HCT116 (cell line): ENCODE data around the gene EPHA1. TPM values are rescaled to one million over a fixed set of nuclear protein-coding genes. Genes with fewer than 3 reads are reported as not detected.
"Not testable (repeated sequence)": the region's sequence is repeated elsewhere in the genome, so short reads cannot be mapped to it uniquely, and the experiment has no call there.

ENCODE experiments used
- ATAC-seq: fragments of 200-7000 bp; cut with Tn5 transposase; 2 replicates; pipeline ENCODE4 v1.9.1; 2020; ENCODE audit warnings: mild to moderate bottlenecking, moderate library complexity
- BruUV-seq: library from RNA; stranded (reverse); fragments of 400-500 nt; replicated peaks from 2 replicates; lab custom pipeline; 2021; lab: Mats Ljungman, UMichigan
- CTCF ChIA-PET: fragments of 300-600 bp; sonication (Branson Sonifier 250); formaldehyde crosslinking; loops from one replicate; lab custom pipeline; 2021; ENCODE audit warnings: antibody characterized with exemption; lab: Charles Lee
- POLR2A ChIA-PET: fragments of 300-600, 350-600 bp; sonication (Branson Sonifier 250); formaldehyde crosslinking; loops from one replicate; lab custom pipeline; 2021; ENCODE audit warnings: antibody characterized with exemption; lab: Charles Lee
- RAD21 ChIA-PET, 2 experiments: fragments of 300-600 bp; sonication (Branson Sonifier 250); formaldehyde crosslinking; loops; one replicate each; lab custom pipeline; 2023; ENCODE audit warnings: low total read pairs in 2 of 2; ENCODE audit not compliant: uncharacterized antibody in 2 of 2, unreplicated experiment in 2 of 2, low non-redundant PET in 1 of 2; lab: Charles Lee
- DNase-seq: peaks from one replicate; pipeline ENCODE4 v3.0.0-alpha.2; 2010; ENCODE audit warnings: low read depth, low spot score
- H2AFZ ChIP-seq: fragments of 200-600 bp; shearing (Covaris generic), sonication (generic); 2 replicates; pipeline ENCODE4 v1.6.1; 2017; ENCODE audit warnings: low read depth, mixed run types, mixed read lengths, antibody characterized with exemption, low read length; ENCODE audit not compliant: poor library complexity, severe bottlenecking
- H3K27ac ChIP-seq: 2 replicates; pipeline ENCODE4 v1.5.1; 2012; ENCODE audit warnings: low read depth, low read length
- H3K27me3 ChIP-seq: fragments of 200-600 bp; sonication (generic); 2 replicates; pipeline ENCODE4 v1.6.1; 2016; ENCODE audit warnings: mixed run types, low read length, mixed read lengths; ENCODE audit not compliant: insufficient read depth
- H3K36me3 ChIP-seq, 2 experiments: fragments of 200-500 bp in 1 of 2; fragments of 200-600 bp in 1 of 2; sonication (Bioruptor generic) in 1 of 2; sonication (generic) in 1 of 2; 2 replicates each; pipeline versions ENCODE4 v1.5.1 to v1.6.1; 2014 to 2016; ENCODE audit warnings: low read length in 2 of 2, inconsistent platforms in 1 of 2, mixed read lengths in 1 of 2, mixed run types in 1 of 2; ENCODE audit not compliant: insufficient read depth in 2 of 2, control insufficient read depth in 1 of 2
- H3K4me1 ChIP-seq, 2 experiments: fragments of 200-600 bp in 1 of 2; sonication (generic) in 1 of 2; 2 replicates each; pipeline versions ENCODE4 v1.5.1 to v1.6.1; 2012 to 2017; ENCODE audit warnings: low read length in 2 of 2, inconsistent platforms in 1 of 2, mild to moderate bottlenecking in 1 of 2, mixed read lengths in 1 of 2, mixed run types in 1 of 2, moderate library complexity in 1 of 2; ENCODE audit not compliant: insufficient read depth in 2 of 2, control insufficient read depth in 1 of 2
- H3K4me2 ChIP-seq: fragments of 200-600 bp; sonication (generic); 2 replicates; pipeline ENCODE4 v1.6.1; 2017; ENCODE audit warnings: mixed run types, low read length, mixed read lengths
- H3K4me3 ChIP-seq, 2 experiments: fragments of 200-600 bp in 1 of 2; sonication (generic) in 1 of 2; replicated peaks in 1 of 2; 2 replicates each; pipeline ENCODE4 v1.5.1; 2011 to 2016; ENCODE audit warnings: low read length in 2 of 2, control low read depth in 1 of 2, low read depth in 1 of 2, mild to moderate bottlenecking in 1 of 2, mixed read lengths in 1 of 2, mixed run types in 1 of 2
- H3K79me2 ChIP-seq: fragments of 200-600 bp; sonication (generic); 2 replicates; pipeline ENCODE4 v1.6.1; 2017; ENCODE audit warnings: mild to moderate bottlenecking, mixed run types, low read length, moderate library complexity, mixed read lengths; ENCODE audit not compliant: insufficient read depth
- H3K9ac ChIP-seq: fragments of 200-600 bp; sonication (generic); 2 replicates; pipeline ENCODE4 v1.6.1; 2016; ENCODE audit warnings: low read length, mixed read lengths
- H3K9me2 ChIP-seq: fragments of 200-600 bp; sonication (generic), shearing (Covaris generic); 2 replicates; pipeline ENCODE4 v1.6.1; 2017; ENCODE audit warnings: mixed run types, mild to moderate bottlenecking, moderate library complexity; ENCODE audit not compliant: insufficient read depth
- H3K9me3 ChIP-seq, 2 experiments: fragments of 200-500 bp in 1 of 2; fragments of 200-600 bp in 1 of 2; sonication (Bioruptor generic) in 1 of 2; sonication (generic) in 1 of 2; 2 replicates each; pipeline ENCODE4 v1.6.1; 2014 to 2017; ENCODE audit warnings: low read length in 2 of 2, mixed read lengths in 2 of 2, inconsistent platforms in 1 of 2, low read depth in 1 of 2, mild to moderate bottlenecking in 1 of 2, mixed run types in 1 of 2, moderate library complexity in 1 of 2; ENCODE audit not compliant: control insufficient read depth in 1 of 2, insufficient read depth in 1 of 2
- H4K20me1 ChIP-seq: fragments of 200-600 bp; sonication (generic), shearing (Covaris generic); 2 replicates; pipeline ENCODE4 v1.6.1; 2017; ENCODE audit warnings: mixed run types, mild to moderate bottlenecking, moderate library complexity; ENCODE audit not compliant: insufficient read depth
- CBX3 ChIP-seq: IDR thresholded peaks from 2 replicates; pipeline ENCODE4 v1.6.1; 2012; ENCODE audit warnings: low read depth
- EGR1 ChIP-seq: IDR thresholded peaks from 2 replicates; pipeline ENCODE4 v1.6.1; 2012; ENCODE audit warnings: low read depth
- ELF1 ChIP-seq: IDR thresholded peaks from 2 replicates; pipeline ENCODE4 v1.6.1; 2012; ENCODE audit warnings: low read depth, borderline replicate concordance
- EZH2 ChIP-seq: fragments of 200-600 bp; sonication (generic); IDR thresholded peaks from 2 replicates; pipeline ENCODE4 v1.6.1; 2017; ENCODE audit warnings: antibody characterized with exemption, mixed run types
- FOSL1 ChIP-seq: IDR thresholded peaks from 2 replicates; pipeline ENCODE4 v1.6.1; 2012; ENCODE audit warnings: low read depth
- JUND ChIP-seq: IDR thresholded peaks from 2 replicates; pipeline ENCODE4 v1.6.1; 2012
- POLR2A ChIP-seq: IDR thresholded peaks from 2 replicates; pipeline ENCODE4 v1.7.0; 2011; ENCODE audit warnings: borderline replicate concordance; ENCODE audit not compliant: insufficient read depth, insufficient read length; ENCODE audit errors: extremely low read depth
- SIN3A ChIP-seq: IDR thresholded peaks from 2 replicates; pipeline ENCODE4 v1.6.1; 2012; ENCODE audit warnings: low read depth
- SP1 ChIP-seq: IDR thresholded peaks from 2 replicates; pipeline ENCODE4 v1.6.1; 2012; ENCODE audit warnings: low read depth
- SRF ChIP-seq: IDR thresholded peaks from 2 replicates; pipeline ENCODE4 v1.6.1; 2012; ENCODE audit warnings: low read depth
- ZFX ChIP-seq: fragments of 450-650 bp; IDR thresholded peaks from 2 replicates; pipeline ENCODE4 v1.6.1; 2017
- ZNF274 ChIP-seq: fragments of 200-500 bp; sonication (Bioruptor generic); IDR thresholded peaks from 2 replicates; pipeline ENCODE4 v1.6.1; 2014; ENCODE audit warnings: mild to moderate bottlenecking, low read depth, low read length, inconsistent platforms
- intact Hi-C: fragments of 100-400 bp; cut with micrococcal nuclease; formaldehyde crosslinking; loops from 2 replicates; pipeline ENCODE4 v1.10.0; 2022
- total RNA-seq: library from RNA; stranded (reverse); gene quantifications from one replicate; pipeline ENCODE4 v1.2.1, GENCODE V29; 2021; ENCODE audit not compliant: unreplicated experiment
- TF ChIP-seq, protein P1 (sequence below): IDR thresholded peaks from 2 replicates; pipeline ENCODE4 v1.6.1; 2012
- TF ChIP-seq, protein P2 (sequence below): IDR thresholded peaks from 2 replicates; pipeline ENCODE4 v1.6.1; 2011; ENCODE audit warnings: mild to moderate bottlenecking, low read length, moderate library complexity; ENCODE audit not compliant: insufficient replicate concordance; ENCODE audit errors: extremely low read depth

Gene EPHA1
- total RNA-seq, 1 experiment from 2014 or later = 29.9 TPM

DNA sequence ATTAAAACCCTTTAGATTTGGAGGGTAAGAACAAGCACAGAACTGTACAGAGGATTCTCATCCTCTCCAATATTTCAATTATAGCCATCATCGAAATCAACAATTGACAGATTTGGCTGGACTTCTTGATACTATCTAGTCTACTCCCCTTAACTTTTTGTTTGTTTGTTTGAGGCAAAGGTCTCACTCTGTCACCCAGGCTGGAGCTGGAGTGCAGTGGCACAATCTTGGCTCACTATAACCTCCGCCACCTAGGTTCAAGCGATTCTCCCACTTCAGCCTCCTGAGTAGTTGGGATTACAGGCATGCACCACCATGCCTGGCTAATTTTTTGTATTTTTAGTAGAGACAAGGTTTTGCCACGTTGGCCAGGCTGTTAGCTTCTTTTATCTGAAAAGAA, 6.4 kb downstream of the EPHA1 start:
- H3K4me2 ChIP-seq, H3K27me3 ChIP-seq, POLR2A ChIA-PET, H3K79me2 ChIP-seq, RAD21 ChIA-PET, H3K9ac ChIP-seq, H2AFZ ChIP-seq, H3K9me3 ChIP-seq, H3K36me3 ChIP-seq, ATAC-seq, H3K27ac ChIP-seq, H3K4me1 ChIP-seq, DNase-seq, CTCF ChIA-PET, intact Hi-C loops, BruUV-seq, H4K20me1 ChIP-seq, H3K9me2 ChIP-seq, H3K4me3 ChIP-seq: not testable (repeated sequence)

DNA sequence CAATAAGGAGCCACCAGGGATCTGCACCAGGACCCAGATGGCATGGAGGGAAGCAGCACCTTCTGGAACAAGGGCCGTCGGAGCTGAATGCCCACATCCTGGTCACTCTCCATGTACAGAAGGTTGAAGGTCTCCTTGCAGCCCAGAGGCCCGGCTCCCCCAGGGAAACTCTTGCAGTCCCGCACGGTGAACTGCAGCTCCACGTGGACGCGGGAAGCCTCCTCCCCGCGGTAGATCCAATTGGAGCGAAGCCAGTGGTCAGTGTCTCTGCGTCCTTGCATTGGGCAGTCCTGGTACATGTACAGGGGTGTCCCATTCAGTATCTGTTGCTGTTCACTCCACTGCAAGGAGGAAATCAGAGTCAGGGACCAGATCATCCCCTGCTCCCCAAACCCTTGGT, 7.4 kb downstream of the EPHA1 start:
- DNase-seq (no peak), ATAC-seq (no peak)
- no TSS peak for BruUV-seq
- ChIA-PET RAD21 (no interaction called here), CTCF (no interaction called here), POLR2A (no interaction called here)
- H4K20me1 ChIP-seq = no peaks in the 10 kb centered on the region
- no peak overlapping the region for H3K4me3 ChIP-seq
- no peaks in the 10 kb centered on the region for H3K4me1 ChIP-seq
- H2AFZ ChIP-seq = no peak overlapping the region
- no peaks in the 10 kb centered on the region for H3K9me3 ChIP-seq
- TF ChIP-seq ZNF274 (no peak), POLR2A (no peak)
- TF ChIP-seq, protein P1, sequence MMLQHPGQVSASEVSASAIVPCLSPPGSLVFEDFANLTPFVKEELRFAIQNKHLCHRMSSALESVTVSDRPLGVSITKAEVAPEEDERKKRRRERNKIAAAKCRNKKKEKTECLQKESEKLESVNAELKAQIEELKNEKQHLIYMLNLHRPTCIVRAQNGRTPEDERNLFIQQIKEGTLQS = no peak
- H3K9me2 ChIP-seq = no peaks in the 10 kb centered on the region
- H3K27me3 ChIP-seq = no peaks in the 10 kb centered on the region
- H3K27ac ChIP-seq = no peak overlapping the region
- intact Hi-C loops = no loop called here
- no peak overlapping the region for H3K4me2 ChIP-seq
- H3K9ac ChIP-seq = no peak overlapping the region
- H3K36me3 ChIP-seq = peaks cover 0 to 3% of the 10 kb centered on the region in 2 experiments; a peak in 2 of 4 replicates
- no peaks in the 10 kb centered on the region for H3K79me2 ChIP-seq

DNA sequence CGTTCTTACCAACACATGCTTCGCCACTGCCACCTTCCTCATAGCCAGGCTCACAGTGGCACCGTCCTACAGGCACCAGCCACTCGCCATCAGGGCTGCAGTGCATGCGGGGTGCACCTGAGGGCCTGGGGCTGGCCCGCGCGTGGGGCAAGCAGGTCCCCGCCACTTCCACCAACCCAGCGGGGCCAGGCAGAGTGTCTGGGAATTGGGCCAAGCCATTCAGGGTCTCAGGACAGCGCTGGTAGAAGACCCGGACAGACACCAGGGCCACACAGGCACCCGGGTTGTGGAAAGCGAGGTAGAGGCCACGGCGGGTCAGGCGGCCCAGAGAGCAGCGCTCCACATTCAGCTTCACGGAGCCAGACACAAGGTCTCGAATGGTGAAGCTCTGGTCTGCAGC, 9.0 kb downstream of the EPHA1 start:
- RAD21 ChIA-PET = no interaction called here
- no peak overlapping the region for H2AFZ ChIP-seq
- H3K79me2 ChIP-seq = no peaks in the 10 kb centered on the region
- intact Hi-C loops = no loop called here
- H3K4me1 ChIP-seq = no peaks in the 10 kb centered on the region
- H3K27me3 ChIP-seq = no peaks in the 10 kb centered on the region
- DNase-seq = no peak
- no peak for ATAC-seq
- no peak overlapping the region for H3K4me3 ChIP-seq
- CTCF ChIA-PET = no interaction called here
- H3K9me3 ChIP-seq = no peaks in the 10 kb centered on the region
- H3K4me2 ChIP-seq = no peak overlapping the region
- POLR2A ChIA-PET = no interaction called here
- no TSS peak for BruUV-seq
- no peak overlapping the region for H3K27ac ChIP-seq
- H3K9me2 ChIP-seq = no peaks in the 10 kb centered on the region
- no peak overlapping the region for H3K9ac ChIP-seq
- H4K20me1 ChIP-seq = no peaks in the 10 kb centered on the region
- H3K36me3 ChIP-seq = peaks cover 0 to 3% of the 10 kb centered on the region in 2 experiments; a peak in 2 of 4 replicates
- TF ChIP-seq FOSL1 (no peak), EGR1 (no peak), POLR2A (no peak), ZFX (no peak), SIN3A (no peak), ELF1 (no peak), EZH2 (no peak), CBX3 (no peak), SRF (no peak), SP1 (no peak), JUND (no peak)
- TF ChIP-seq, protein P1 = no peak
- TF ChIP-seq, protein P2, sequence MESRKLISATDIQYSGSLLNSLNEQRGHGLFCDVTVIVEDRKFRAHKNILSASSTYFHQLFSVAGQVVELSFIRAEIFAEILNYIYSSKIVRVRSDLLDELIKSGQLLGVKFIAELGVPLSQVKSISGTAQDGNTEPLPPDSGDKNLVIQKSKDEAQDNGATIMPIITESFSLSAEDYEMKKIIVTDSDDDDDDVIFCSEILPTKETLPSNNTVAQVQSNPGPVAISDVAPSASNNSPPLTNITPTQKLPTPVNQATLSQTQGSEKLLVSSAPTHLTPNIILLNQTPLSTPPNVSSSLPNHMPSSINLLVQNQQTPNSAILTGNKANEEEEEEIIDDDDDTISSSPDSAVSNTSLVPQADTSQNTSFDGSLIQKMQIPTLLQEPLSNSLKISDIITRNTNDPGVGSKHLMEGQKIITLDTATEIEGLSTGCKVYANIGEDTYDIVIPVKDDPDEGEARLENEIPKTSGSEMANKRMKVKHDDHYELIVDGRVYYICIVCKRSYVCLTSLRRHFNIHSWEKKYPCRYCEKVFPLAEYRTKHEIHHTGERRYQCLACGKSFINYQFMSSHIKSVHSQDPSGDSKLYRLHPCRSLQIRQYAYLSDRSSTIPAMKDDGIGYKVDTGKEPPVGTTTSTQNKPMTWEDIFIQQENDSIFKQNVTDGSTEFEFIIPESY = no peak
